Vagina (tissue), 2 donors: ENCODE data around the gene TOX2.

Experiments
- POLR2AphosphoS5 ChIP-seq, 2 donors: sonication (generic); formaldehyde crosslinking; IDR thresholded peaks; one replicate each; pipeline ENCODE4 v1.9.0; 2017; ENCODE audit warnings: antibody characterized with exemption in 2 of 2, mild to moderate bottlenecking in 2 of 2, low read depth in 1 of 2; ENCODE audit not compliant: insufficient read depth in 1 of 2
- TF ChIP-seq, protein P1 (sequence below), 3 experiments: fragments of 450-650 bp in 2 of 3; fragments of 200-600 bp in 1 of 3; sonication (generic) in 1 of 3; IDR thresholded peaks; one replicate each; pipeline ENCODE4 v1.5.1; 2017 to 2019; ENCODE audit warnings: antibody characterized with exemption in 3 of 3, mild to moderate bottlenecking in 2 of 3, moderate library complexity in 2 of 3

DNA sequence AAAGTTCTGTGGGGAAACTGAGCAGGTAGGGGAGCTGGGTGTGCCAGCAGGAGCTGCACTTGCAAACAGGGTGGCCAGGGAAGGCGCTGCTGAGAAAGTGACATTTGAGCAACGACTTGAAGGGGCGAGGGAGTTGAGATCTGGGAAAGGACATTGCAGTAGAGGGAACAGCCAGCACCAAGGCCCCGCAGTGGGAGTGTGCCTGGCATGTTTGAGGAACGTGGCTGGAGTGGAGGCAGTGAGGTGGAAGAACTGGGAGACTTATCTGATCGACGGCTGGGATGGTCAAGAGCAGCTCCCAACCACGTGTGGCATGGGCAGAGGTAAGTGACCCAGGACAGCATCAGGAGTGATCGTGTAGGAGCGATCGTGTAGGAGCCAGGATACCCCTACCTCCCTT, 77.3 kb downstream of the TOX2 start:
- TF ChIP-seq, protein P1, sequence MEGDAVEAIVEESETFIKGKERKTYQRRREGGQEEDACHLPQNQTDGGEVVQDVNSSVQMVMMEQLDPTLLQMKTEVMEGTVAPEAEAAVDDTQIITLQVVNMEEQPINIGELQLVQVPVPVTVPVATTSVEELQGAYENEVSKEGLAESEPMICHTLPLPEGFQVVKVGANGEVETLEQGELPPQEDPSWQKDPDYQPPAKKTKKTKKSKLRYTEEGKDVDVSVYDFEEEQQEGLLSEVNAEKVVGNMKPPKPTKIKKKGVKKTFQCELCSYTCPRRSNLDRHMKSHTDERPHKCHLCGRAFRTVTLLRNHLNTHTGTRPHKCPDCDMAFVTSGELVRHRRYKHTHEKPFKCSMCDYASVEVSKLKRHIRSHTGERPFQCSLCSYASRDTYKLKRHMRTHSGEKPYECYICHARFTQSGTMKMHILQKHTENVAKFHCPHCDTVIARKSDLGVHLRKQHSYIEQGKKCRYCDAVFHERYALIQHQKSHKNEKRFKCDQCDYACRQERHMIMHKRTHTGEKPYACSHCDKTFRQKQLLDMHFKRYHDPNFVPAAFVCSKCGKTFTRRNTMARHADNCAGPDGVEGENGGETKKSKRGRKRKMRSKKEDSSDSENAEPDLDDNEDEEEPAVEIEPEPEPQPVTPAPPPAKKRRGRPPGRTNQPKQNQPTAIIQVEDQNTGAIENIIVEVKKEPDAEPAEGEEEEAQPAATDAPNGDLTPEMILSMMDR (IDR thresholded peaks at IDR 0.05), result no peak
- no peak for TF ChIP-seq POLR2AphosphoS5 (IDR thresholded peaks at IDR 0.05; ENCODE audit: insufficient read depth in 1 of 2, low read depth in 1 of 2)
